SK-N-SH treated with all-trans-retinoic acid at 6 μM for 48 hours (cell line): ENCODE data around the gene SASH1.

Experiments
- ATAC-seq: fragments of 200-7000 bp; cut with Tn5 transposase; 3 replicates; pipeline ENCODE4 v1.9.1; 2020; ENCODE audit warnings: mild to moderate bottlenecking, moderate library complexity
- ARNTL ChIP-seq: fragments of 450-650 bp; formaldehyde crosslinking; IDR thresholded peaks from 2 replicates; pipeline ENCODE4 v1.5.0; 2020; ENCODE audit warnings: low read depth, mild to moderate bottlenecking, moderate library complexity, borderline replicate concordance
- BACH2 ChIP-seq: fragments of 250-450 bp; sonication (Bioruptor Pico); IDR thresholded peaks from 2 replicates; pipeline ENCODE4 v1.9.0; 2021; ENCODE audit warnings: mild to moderate bottlenecking, borderline replicate concordance
- CREB5 ChIP-seq: fragments of 250-450 bp; sonication (Bioruptor Pico); IDR thresholded peaks from 2 replicates; pipeline ENCODE4 v1.5.1; 2020; ENCODE audit warnings: low read depth, mild to moderate bottlenecking, moderate library complexity
- CSDC2 ChIP-seq: fragments of 250-450 bp; sonication (Bioruptor Pico); IDR thresholded peaks from 2 replicates; pipeline ENCODE4 v1.5.0; 2020; ENCODE audit warnings: mild to moderate bottlenecking, moderate library complexity
- CSRNP3 ChIP-seq: fragments of 250-450 bp; sonication (Bioruptor Pico); IDR thresholded peaks from 2 replicates; pipeline ENCODE4 v1.5.1; 2021; ENCODE audit warnings: mild to moderate bottlenecking, moderate library complexity
- GLIS3 ChIP-seq: fragments of 250-450 bp; sonication (Bioruptor Pico); IDR thresholded peaks from 2 replicates; pipeline ENCODE4 v1.5.0; 2020; ENCODE audit warnings: mild to moderate bottlenecking, moderate library complexity
- ISL1 ChIP-seq: fragments of 250-450 bp; sonication (Bioruptor Pico); IDR thresholded peaks from 2 replicates; pipeline ENCODE4 v2.1.2; 2022; ENCODE audit warnings: mild to moderate bottlenecking, moderate library complexity
- OSR1 ChIP-seq: fragments of 250-450 bp; sonication (Bioruptor Pico); IDR thresholded peaks from 2 replicates; pipeline ENCODE4 v1.8.0; 2022; ENCODE audit warnings: moderate library complexity, mild to moderate bottlenecking, inconsistent platforms
- PATZ1 ChIP-seq: fragments of 250-450 bp; sonication (Bioruptor Pico); IDR thresholded peaks from 2 replicates; pipeline ENCODE4 v1.8.0; 2020; ENCODE audit warnings: mild to moderate bottlenecking, moderate library complexity, borderline replicate concordance
- POU6F1 ChIP-seq: fragments of 250-450 bp; sonication (Bioruptor Pico); IDR thresholded peaks from 2 replicates; pipeline ENCODE4 v1.8.0; 2021; ENCODE audit warnings: low read depth, mild to moderate bottlenecking, moderate library complexity, borderline replicate concordance
- PPARA ChIP-seq: fragments of 250-450 bp; sonication (Bioruptor Pico); IDR thresholded peaks from 2 replicates; pipeline ENCODE4 v1.5.0; 2020; ENCODE audit warnings: mild to moderate bottlenecking, borderline replicate concordance
- TCF4 ChIP-seq: fragments of 250-450 bp; sonication (Bioruptor Pico); IDR thresholded peaks from 2 replicates; pipeline ENCODE4 v1.8.0; 2021; ENCODE audit warnings: mild to moderate bottlenecking, moderate library complexity, borderline replicate concordance
- TOX ChIP-seq: fragments of 250-450 bp; sonication (Bioruptor Pico); IDR thresholded peaks from 2 replicates; pipeline ENCODE4 v1.8.0; 2021; ENCODE audit warnings: mild to moderate bottlenecking, moderate library complexity, borderline replicate concordance
- TSHZ2 ChIP-seq: fragments of 250-450 bp; sonication (Bioruptor Pico); IDR thresholded peaks from 2 replicates; pipeline ENCODE4 v1.5.0; 2020; ENCODE audit warnings: mild to moderate bottlenecking, moderate library complexity
- ZC3H10 ChIP-seq: fragments of 250-450 bp; sonication (Bioruptor Pico); IDR thresholded peaks from 2 replicates; pipeline ENCODE4 v1.5.1; 2021; ENCODE audit warnings: mild to moderate bottlenecking, moderate library complexity
- ZFP30 ChIP-seq: fragments of 450-650 bp; formaldehyde crosslinking; IDR thresholded peaks from 2 replicates; pipeline ENCODE4 v1.5.0; 2022; ENCODE audit warnings: mild to moderate bottlenecking, moderate library complexity
- ZNF565 ChIP-seq: fragments of 450-650 bp; formaldehyde crosslinking; conservative IDR thresholded peaks from 2 replicates; pipeline ENCODE4 v1.5.0; 2020; ENCODE audit warnings: low read depth, mild to moderate bottlenecking, moderate library complexity
- ZNF8 ChIP-seq: fragments of 450-650 bp; formaldehyde crosslinking; IDR thresholded peaks from 2 replicates; pipeline ENCODE4 v1.5.0; 2020; ENCODE audit warnings: mild to moderate bottlenecking, moderate library complexity

The SASH1 gene

GRCh38 chr6:148564494-148565035, 221.9 kb downstream of the SASH1 start (continued):
- TF ChIP-seq POU6F1 (CRISPR knock-in tag) = no peak

GRCh38 chr6:148565321-148565926, 222.8 kb downstream of the SASH1 start:
- no peak for ATAC-seq
- TF ChIP-seq OSR1 (CRISPR knock-in tag) (no peak), PATZ1 (no peak), CREB5 (CRISPR knock-in tag) (no peak), ISL1 (CRISPR knock-in tag) (no peak), ZNF8 (no peak), ARNTL (no peak)

GRCh38 chr6:148565930-148566663, 223.5 kb downstream of the SASH1 start:
- TF ChIP-seq CSDC2 (CRISPR knock-in tag) = no peak
- TF ChIP-seq ZC3H10 (CRISPR knock-in tag) = no peak
- no peak for TF ChIP-seq CSRNP3 (CRISPR knock-in tag)
- no peak for TF ChIP-seq PATZ1
- no peak for TF ChIP-seq POU6F1 (CRISPR knock-in tag)
- no peak for TF ChIP-seq CREB5 (CRISPR knock-in tag)
- no peak for TF ChIP-seq TSHZ2 (CRISPR knock-in tag)
- no peak for TF ChIP-seq ZNF8
- no peak for TF ChIP-seq ZFP30
- no peak for TF ChIP-seq BACH2 (CRISPR knock-in tag)
- TF ChIP-seq OSR1 (CRISPR knock-in tag) = no peak
- no peak for TF ChIP-seq PPARA
- no peak for TF ChIP-seq GLIS3 (CRISPR knock-in tag)
- TF ChIP-seq TOX (CRISPR knock-in tag) = no peak
- no peak for TF ChIP-seq TCF4 (CRISPR knock-in tag)
- no peak for TF ChIP-seq ARNTL
- TF ChIP-seq ZNF565 (CRISPR knock-in tag) = no peak
- ATAC-seq = peak; percentile 72
